ENCODE results near the gene COL26A1.

Gene COL26A1

GRCh38 chr7:101580596-101580995 lies 217.9 kb downstream of the COL26A1 start:
- DNase-seq: no peak

DNA sequence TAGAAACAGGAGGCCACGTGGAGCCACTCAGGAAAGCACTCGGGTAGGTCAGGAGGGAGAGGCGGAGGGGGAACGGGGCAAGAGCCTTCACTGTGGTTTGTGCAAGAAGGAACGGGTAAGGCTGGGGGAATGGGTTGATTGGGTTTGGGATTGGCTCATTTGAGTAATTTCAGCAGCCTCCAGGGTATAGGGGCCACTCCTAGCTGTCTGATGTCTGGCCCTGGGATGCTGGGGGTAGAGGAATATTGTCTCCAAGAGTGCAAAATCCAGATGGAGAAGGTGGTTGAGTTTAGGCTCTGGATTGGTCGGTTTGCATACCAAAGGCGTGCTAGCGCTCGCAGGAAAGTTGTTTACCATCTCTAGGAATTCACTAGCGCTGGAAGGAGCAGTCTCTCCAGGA lies 219.2 kb downstream of the COL26A1 start:
- DNase-seq: no peak

GRCh38 chr7:101582971-101583370 lies 220.3 kb downstream of the COL26A1 start:
- DNase-seq: no peak

GRCh38 chr7:101586078-101586905 lies 223.6 kb downstream of the COL26A1 start:
- no peak for DNase-seq

GRCh38 chr7:101586906-101587677 lies 224.4 kb downstream of the COL26A1 start:
- DNase-seq: no peak

DNA sequence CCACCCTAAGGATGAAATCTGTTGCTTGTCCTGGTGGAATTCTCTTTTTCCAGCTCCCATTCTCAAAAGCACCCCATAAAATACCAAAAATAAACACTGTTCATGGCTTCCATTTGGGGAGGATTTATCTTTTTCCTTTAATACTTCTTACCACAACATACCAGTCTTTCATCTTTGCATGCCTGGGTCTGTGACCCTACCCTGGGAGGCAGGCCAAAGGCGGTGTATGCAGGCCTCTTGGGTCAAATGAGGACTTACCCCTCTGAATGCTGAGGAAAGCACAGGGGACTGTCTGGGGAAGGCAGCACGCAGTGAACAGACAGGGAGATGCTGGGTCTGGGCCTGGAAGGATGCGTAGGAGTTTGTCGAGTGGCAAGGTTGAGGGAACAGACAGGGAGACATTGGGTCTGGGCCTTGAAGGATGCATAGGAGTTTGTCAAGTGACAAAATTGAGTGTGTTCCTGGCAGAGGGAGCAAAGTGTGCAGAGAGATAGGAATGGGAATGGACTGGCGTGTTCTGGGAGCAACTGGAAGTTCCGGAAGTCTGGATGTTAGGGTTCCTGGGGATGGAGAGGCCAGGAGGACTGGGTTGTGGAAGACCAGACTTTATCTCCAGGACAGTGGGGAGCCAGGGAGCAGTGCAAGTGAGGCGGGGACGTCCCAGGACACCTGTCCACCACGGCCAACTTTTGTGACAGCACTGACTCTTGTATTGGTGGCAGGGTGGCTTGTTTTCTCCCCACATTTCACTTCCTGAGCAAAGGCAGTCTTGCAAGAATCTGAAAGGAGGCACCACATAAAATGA lies 225.7 kb downstream of the COL26A1 start:
- DNase-seq: no peak

GRCh38 chr7:101589052-101589451 lies 226.4 kb downstream of the COL26A1 start:
- no peak for DNase-seq

DNA sequence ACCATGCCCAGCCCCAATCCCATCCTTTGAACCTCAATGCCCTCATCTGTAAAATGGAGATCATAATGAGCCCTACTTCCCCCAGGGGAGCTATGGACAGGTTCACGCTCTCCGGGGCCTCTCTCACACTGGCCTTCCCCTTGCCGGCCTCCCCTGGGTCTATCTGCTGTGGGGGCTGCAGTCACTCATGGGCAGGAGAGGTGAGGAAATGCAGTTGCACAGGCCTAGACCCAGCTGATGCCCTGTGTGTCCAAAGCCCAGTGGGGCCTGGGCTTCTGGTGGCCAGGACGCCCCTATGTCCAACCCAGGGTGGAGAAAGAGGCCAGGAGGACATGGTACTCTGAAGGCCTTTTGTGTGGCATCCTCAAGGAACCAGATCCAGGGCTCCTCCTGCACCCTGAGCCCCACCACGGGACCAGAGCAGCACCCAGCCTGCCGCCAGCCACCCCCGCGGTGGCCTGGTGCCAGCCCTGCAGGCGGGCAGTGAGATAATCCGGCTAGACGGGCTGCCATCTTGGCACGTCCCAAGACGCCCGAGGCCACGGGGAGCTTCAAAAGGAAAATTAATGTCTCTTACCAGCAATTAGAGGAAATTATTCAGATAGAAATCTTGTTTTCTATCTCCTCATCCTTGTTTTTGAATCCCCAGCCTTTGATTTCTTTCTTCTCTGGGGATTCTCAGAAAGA lies 227.4 kb downstream of the COL26A1 start:
- no peak for DNase-seq

DNA sequence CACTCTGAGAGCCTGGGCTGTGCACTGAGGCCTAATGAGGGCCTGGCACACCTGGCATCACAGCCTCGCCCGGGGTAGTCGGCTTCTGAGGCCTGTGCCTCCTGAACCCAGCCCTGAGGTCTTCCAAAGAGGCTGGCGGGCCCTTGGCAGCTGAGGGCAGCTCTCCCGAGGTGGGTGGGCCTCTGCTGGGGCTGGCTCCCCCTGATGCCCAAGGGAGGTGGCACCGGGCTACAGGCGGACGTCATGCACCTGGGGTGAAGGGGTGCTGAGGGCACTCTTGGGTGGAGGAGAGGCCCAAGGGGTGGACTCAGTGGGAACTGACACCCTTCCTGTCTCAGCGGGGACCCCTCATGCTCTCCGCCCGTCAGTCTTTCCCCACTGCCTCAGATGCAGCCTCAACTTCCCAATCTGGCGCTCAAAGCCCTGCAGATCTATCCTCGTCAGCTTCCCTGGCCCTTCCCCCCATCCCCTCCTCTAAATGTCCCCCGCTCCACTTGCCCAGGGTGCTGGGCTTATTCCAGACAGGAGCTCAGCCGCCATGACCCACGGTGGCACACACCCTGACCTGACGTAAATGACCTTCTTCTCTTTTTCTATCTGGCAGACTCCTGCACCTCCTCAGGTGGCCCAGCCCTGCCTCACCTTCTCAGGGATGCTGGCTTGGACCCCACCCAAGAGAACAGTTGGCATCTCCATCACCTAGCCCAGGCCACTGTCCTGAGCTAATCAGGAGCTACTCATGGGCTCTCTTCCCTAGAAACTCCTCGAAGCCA lies 228.2 kb downstream of the COL26A1 start:
- no peak for DNase-seq

GRCh38 chr7:101591504-101591903 lies 228.8 kb downstream of the COL26A1 start:
- DNase-seq: no peak

DNA sequence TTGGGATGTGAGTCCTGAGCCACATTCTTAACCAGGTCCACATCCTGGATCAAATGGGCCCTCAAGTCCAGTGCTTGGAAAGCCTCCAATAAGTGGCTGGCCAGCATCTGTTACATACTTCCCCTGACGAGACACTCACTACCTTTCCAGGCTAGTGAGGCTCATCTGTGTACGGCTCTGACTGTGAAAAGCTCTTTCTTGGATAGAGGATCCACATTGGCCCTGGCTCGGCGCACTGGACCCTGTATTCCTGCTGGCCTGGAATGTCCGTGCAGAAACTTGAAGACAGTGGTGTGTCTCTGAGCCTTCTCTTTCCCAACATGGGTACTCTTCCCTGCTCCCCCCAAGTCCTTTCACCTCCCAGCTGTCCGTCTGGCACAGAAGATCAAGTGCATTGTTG lies 230.9 kb downstream of the COL26A1 start:
- no peak for DNase-seq

- no peak for DNase-seq
Observed at GRCh38 chr7:101594790-101595189, 232.1 kb downstream of the COL26A1 start.

DNA sequence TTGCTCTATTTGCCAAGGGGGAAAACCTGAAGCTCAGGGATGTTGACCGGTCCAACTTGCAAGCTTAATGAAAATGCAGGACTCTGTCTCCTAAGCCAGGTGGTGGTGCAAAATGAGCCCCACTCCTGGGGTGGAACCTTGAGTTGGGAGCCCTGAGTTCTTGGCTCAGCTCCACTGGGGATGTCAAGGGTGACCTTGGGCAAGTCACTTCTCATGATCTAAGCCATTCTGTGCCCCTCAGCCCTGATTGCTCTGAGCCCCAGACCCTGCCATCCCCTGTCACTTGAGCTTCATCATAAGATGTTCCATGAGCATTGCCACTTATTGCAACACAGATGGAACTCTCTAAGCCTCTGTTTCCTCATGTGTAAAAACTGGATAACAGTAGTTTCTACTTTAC lies 232.6 kb downstream of the COL26A1 start:
- no peak for DNase-seq

GRCh38 chr7:101595766-101596537 lies 233.3 kb downstream of the COL26A1 start:
- no peak for DNase-seq

DNA sequence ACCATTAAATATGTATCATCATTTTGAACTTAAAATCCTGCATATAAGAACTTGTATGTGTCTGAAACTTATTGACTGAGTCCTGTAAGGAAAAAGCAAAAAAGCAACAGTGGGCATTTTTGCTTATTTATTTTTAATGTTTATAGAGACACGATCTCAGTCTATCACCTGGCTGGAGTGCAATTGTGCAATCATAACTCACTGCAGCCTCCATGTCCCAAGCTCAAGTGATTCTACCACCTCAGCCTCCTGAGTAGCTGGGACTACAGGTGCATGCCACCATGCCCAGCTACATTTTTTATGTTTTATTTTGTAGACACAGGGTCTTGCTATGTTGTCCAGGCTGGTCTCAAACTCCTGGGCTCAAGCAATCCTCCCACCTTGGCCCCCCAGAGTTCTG lies 234.2 kb downstream of the COL26A1 start:
- no peak for DNase-seq

DNA sequence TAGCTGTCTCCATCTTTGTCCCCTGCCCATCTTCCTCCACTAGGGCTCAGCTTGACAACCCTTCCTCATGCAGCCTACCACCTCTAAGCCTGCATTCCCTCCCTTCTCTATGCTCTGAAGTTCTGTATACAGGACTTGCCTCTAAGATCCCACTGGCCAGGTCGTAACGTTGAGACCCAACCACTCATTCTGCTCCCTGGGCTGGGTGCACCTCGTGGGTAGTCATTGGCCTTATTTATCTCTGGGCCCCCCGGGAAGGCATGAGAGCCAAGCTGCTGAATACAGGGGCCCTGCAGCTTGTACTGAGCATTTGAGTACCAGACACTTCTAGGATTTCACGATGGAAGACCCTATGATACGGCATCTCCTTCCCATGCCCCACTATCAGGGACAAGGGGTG lies 235.3 kb downstream of the COL26A1 start:
- no peak for DNase-seq

DNA sequence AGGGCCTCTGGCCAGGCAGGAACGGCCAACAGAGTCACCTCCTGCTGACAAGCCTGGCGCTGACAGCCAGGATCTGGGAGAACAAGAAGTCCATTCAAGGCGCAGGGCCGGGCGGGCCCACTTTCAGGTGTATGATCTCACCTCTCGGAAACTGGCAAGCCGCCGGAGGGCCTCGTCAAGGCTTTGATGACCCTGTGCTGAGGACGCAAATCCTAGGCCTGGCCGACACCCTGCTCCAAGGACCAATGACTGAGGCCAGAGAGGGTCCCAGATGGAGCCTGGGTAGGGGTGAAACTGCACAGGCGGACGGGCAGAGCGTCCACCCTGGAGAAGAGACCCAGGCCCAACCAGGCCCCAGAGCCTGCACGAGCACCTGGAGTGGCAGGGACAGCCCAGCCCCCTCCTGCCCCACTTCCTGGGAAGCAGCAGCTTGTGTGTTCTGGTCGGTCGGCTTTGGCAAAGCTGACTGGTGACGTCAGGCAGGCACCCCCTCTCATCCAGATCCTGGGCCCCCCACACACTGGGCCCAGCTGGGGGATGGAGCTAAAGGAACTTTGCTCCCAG lies 235.8 kb downstream of the COL26A1 start:
- no peak for DNase-seq

DNA sequence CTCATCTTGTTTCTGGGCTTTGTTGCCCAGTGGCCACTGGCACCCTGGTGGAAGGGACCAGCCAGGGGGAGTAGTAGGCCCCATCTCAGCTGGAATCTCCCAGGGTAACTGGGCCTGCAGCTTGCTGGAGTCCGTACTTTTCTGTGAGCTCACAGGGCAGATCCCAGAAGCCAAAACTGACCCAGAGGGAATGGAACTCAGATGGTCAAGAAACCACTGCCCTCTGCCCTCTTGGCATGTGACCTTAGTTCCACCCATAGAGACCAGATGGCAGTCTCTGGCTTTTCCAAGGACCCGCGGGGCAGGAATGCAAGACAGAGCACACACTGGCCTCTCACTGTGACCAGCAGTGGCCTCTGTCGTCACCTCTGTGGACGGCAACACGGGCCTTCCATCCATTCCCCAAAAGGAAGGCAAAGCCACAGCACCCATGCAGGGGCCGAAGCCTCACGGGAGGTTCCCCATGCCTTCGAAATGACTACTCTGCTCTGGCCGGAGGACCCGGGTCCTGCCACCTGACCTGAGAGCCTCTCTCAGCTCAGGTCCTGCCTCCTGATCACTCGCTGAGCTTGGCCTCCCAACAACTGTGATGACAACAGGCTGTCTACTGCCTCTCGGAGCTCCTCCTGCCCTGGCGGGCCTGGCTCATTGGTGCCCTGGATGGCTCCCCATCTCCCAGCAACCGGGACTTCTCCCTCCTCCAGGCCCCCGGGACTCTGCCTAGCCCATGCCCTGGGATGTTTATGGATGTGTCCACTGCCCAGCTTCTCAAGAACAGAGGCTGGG lies 236.5 kb downstream of the COL26A1 start:
- DNase-seq: no peak

DNA sequence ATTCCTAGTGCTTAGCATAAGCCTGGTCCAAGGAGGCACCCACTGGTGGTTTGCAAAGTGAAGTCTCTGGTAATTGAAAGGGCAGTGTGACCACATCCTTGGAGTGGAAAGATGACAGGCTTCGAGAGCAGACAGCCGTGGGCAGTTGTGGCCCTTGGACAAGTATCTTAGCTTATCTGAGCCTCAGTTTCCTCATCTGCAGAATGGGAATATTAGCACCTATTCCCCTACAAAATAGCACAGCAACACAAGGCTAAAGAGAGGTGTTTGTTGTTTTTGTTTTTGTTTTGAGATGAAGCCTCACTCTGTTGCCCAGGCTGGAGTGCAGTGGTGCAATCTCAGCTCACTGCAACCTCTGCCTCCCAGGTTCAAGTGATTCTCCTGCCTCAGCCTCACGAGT lies 237.1 kb downstream of the COL26A1 start:
- DNase-seq: no peak

DNA sequence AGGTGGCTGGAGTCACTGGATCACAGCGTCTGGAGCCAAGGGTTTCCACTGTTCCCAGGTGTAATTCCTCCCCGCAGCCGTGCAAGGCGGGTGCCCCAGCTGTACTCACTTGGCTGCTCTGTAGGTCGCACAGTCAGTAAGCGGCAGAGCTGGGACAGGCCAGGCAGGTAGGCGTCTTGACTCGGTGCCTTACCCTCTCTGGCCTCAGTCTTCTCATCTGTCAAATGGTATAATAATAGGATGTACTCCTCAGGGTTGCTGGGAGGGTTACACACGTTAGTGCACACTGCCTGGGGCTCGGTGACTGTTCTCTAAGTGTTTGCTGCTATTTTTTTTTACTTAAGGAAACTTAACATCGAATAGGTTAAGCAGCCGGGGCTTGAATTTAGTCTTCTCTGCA lies 239.4 kb downstream of the COL26A1 start:
- DNase-seq: no peak
